Endothelial cell of umbilical vein (primary cell): Measurements from ENCODE around the gene HNRNPH2. TPM values are rescaled to one million over a fixed set of nuclear protein-coding genes. Genes with fewer than 3 reads are reported as not detected.

Experiments used
- BruUV-seq: library from RNA; stranded (reverse); fragments of 400-500 nt; replicated peaks from 2 replicates; lab custom pipeline; 2021; lab: Mats Ljungman, UMichigan
- CTCF ChIA-PET: fragments of 300-600, 350-600 bp; sonication (Branson Sonifier 250); formaldehyde crosslinking; loops from one replicate; lab custom pipeline; 2021; ENCODE audit warnings: antibody characterized with exemption, inconsistent platforms; lab: Charles Lee
- POLR2A ChIA-PET: fragments of 300-600, 350-600 bp; sonication (Branson Sonifier 250); formaldehyde crosslinking; loops from one replicate; lab custom pipeline; 2021; ENCODE audit warnings: antibody characterized with exemption, inconsistent platforms; lab: Charles Lee
- DNase-seq: peaks from one replicate; pipeline ENCODE4 v3.0.0-alpha.2; 2011; ENCODE audit warnings: low read depth, low spot score
- FAIRE-seq: peaks from 2 replicates; lab custom pipeline; 2011; peaks lifted over from hg19 to GRCh38; lab: Jason Lieb, UNC
- H2AFZ ChIP-seq: 2 replicates; pipeline ENCODE4 v1.6.0; 2012; ENCODE audit warnings: low read depth, low read length, control low read depth, inconsistent platforms
- H3K27ac ChIP-seq: 2 replicates; pipeline ENCODE4 v1.5.1; 2011; ENCODE audit warnings: low read depth, mild to moderate bottlenecking, control low read depth, low read length, moderate library complexity; ENCODE audit not compliant: insufficient read depth
- H3K27me3 ChIP-seq, 2 experiments: 2 replicates each; pipeline versions ENCODE4 v1.6.0 to v1.6.1; 2011; ENCODE audit warnings: low read length in 2 of 2, mixed read lengths in 1 of 2; ENCODE audit not compliant: control insufficient read depth in 2 of 2, insufficient read depth in 2 of 2
- H3K36me3 ChIP-seq, 2 experiments: 2 replicates in 1 of 2; 3 replicates in 1 of 2; pipeline ENCODE4 v1.5.1; 2011; ENCODE audit warnings: low read length in 2 of 2, mild to moderate bottlenecking in 1 of 2, moderate library complexity in 1 of 2; ENCODE audit not compliant: control insufficient read depth in 2 of 2, insufficient read depth in 2 of 2; ENCODE audit errors: extremely low read depth in 1 of 2
- H3K4me1 ChIP-seq: 3 replicates; pipeline ENCODE4 v1.5.1; 2011; ENCODE audit warnings: mild to moderate bottlenecking, low read length; ENCODE audit not compliant: control insufficient read depth, insufficient read depth; ENCODE audit errors: extremely low read depth
- H3K4me2 ChIP-seq: 2 replicates; pipeline ENCODE4 v1.6.1; 2011; ENCODE audit warnings: low read length, control low read depth, mixed read lengths; ENCODE audit not compliant: insufficient read depth
- H3K4me3 ChIP-seq, 3 experiments: fragments of 200-600 bp in 1 of 3; sonication (generic), shearing (Covaris generic) in 1 of 3; replicated peaks in 1 of 3; 2 replicates each; pipeline ENCODE4 v1.5.1; 2011 to 2016; ENCODE audit warnings: control low read depth in 3 of 3, low read length in 3 of 3, mild to moderate bottlenecking in 2 of 3, inconsistent platforms in 1 of 3, low read depth in 1 of 3, moderate library complexity in 1 of 3; ENCODE audit not compliant: insufficient read depth in 1 of 3
- H3K79me2 ChIP-seq: 2 replicates; pipeline ENCODE4 v1.6.0; 2012; ENCODE audit warnings: low read length, inconsistent platforms; ENCODE audit not compliant: control insufficient read depth, insufficient read depth
- H3K9ac ChIP-seq: replicated peaks from 2 replicates; pipeline ENCODE3; 2011; ENCODE audit warnings: low read length, control low read depth; ENCODE audit not compliant: insufficient read depth; ENCODE audit errors: extremely low read depth
- H3K9me1 ChIP-seq: replicated peaks from 3 replicates; pipeline ENCODE4 v1.6.0; 2011; ENCODE audit warnings: mild to moderate bottlenecking, low read length; ENCODE audit not compliant: control insufficient read depth, insufficient read depth; ENCODE audit errors: extremely low read depth
- H3K9me3 ChIP-seq: replicated peaks from 2 replicates; pipeline ENCODE4 v1.5.1; 2012; ENCODE audit warnings: low read length, inconsistent platforms; ENCODE audit not compliant: control insufficient read depth, insufficient read depth
- H4K20me1 ChIP-seq: replicated peaks from 2 replicates; pipeline ENCODE3; 2011; ENCODE audit warnings: mild to moderate bottlenecking, low read length; ENCODE audit not compliant: control insufficient read depth, insufficient read depth; ENCODE audit errors: extremely low read depth
- CTCF ChIP-seq, 2 donors: IDR thresholded peaks; 1 replicate in 1 of 2; 2 replicates in 1 of 2; pipeline ENCODE4 v1.5.1; 2011; ENCODE audit warnings: low read length in 2 of 2, mild to moderate bottlenecking in 2 of 2, moderate library complexity in 2 of 2, control low read depth in 1 of 2, inconsistent platforms in 1 of 2, low read depth in 1 of 2; ENCODE audit not compliant: insufficient read depth in 1 of 2; ENCODE audit errors: extremely low read depth in 1 of 2
- EZH2 ChIP-seq: IDR thresholded peaks from 2 replicates; pipeline ENCODE4 v1.6.1; 2012; ENCODE audit warnings: borderline replicate concordance, low read depth, mild to moderate bottlenecking, moderate library complexity, low read length, inconsistent platforms; ENCODE audit not compliant: severe bottlenecking
- FOS ChIP-seq: IDR thresholded peaks from 2 replicates; pipeline ENCODE4 v1.6.1; 2011; ENCODE audit warnings: mild to moderate bottlenecking, low read length, moderate library complexity, borderline replicate concordance; ENCODE audit not compliant: insufficient read depth
- GATA2 ChIP-seq: IDR thresholded peaks from 2 replicates; pipeline ENCODE4 v1.7.0; 2011; ENCODE audit warnings: low read depth, mild to moderate bottlenecking, moderate library complexity, mixed read lengths, low read length; ENCODE audit not compliant: insufficient read length, insufficient read depth
- JUN ChIP-seq: IDR thresholded peaks from 2 replicates; pipeline ENCODE4 v1.6.1; 2011; ENCODE audit warnings: borderline replicate concordance, low read depth; ENCODE audit not compliant: insufficient read length, insufficient read depth
- MAX ChIP-seq: IDR thresholded peaks from 2 replicates; pipeline ENCODE4 v1.6.1; 2011; ENCODE audit not compliant: insufficient read depth, insufficient read length
- MYC ChIP-seq: IDR thresholded peaks from one replicate; pipeline ENCODE4 v1.6.1; 2011; ENCODE audit warnings: mild to moderate bottlenecking, low read depth, low read length
- POLR2AphosphoS5 ChIP-seq: IDR thresholded peaks from 2 replicates; pipeline ENCODE4 v1.6.1; 2012; ENCODE audit warnings: low read depth, mild to moderate bottlenecking, control low read depth, low read length, moderate library complexity; ENCODE audit not compliant: insufficient read depth
- dilution Hi-C: fragments of 300-500 bp; cut with MboI; formaldehyde crosslinking; loops from one replicate; pipeline ENCODE4 v1.15.0; 2019; ENCODE audit warnings: low sequenced_read_pairs; ENCODE audit not compliant: extremely low pct_ligation_motif_present
- intact Hi-C: fragments of 100-400 bp; cut with micrococcal nuclease; formaldehyde crosslinking; loops from one replicate; pipeline ENCODE4 v1.10.0; 2022
- polyA plus RNA-seq, 4 experiments: library from polyadenylated mRNA; depleted of rRNA in 3 of 4; stranded (reverse) in 3 of 4; unstranded in 1 of 4; fragments of >200 nt; gene quantifications; 2 replicates each; pipeline versions ENCODE4 v1.2.1 to v1.2.3, GENCODE V29; 2011 to 2012; ENCODE audit warnings: missing spikeins in 1 of 4
- total RNA-seq: library from RNA; stranded (reverse); gene quantifications from 2 replicates; pipeline ENCODE4 v1.2.3, GENCODE V29; 2021

HNRNPH2 gene
- total and polyA plus RNA-seq, 2 donors (not counting 3 experiments of a cell fraction or from before 2014, with no cell fraction given) = 29.3 to 59.1 TPM

- Histone ChIP-seq H3K9me3 (no peaks in the 10 kb centered on the region), H3K4me1 (peaks cover 10% of the 10 kb centered on the region), H2AFZ (no peak overlapping the region), H3K27ac (no peak overlapping the region), H3K4me3 (no peak overlapping the region), H3K4me2 (no peak overlapping the region), H3K79me2 (peaks cover 10% of the 10 kb centered on the region), H3K27me3 (no peaks in the 10 kb centered on the region), H3K9ac (no peak overlapping the region), H4K20me1 (no peaks in the 10 kb centered on the region), H3K36me3 (peaks cover 0 to 4% of the 10 kb centered on the region in 2 experiments), H3K9me1 (no peaks in the 10 kb centered on the region)
- ChIA-PET CTCF (no interaction called here), POLR2A (no interaction called here)
- dilution Hi-C loops (no loop called here), intact Hi-C loops (no loop called here)
- DNase-seq (peak; percentile 45), FAIRE-seq (no peak)
- no peak for TF ChIP-seq CTCF (IDR thresholded peaks at IDR 0.05; ENCODE audit: extremely low read depth in 1 of 2, insufficient read depth in 1 of 2, low read depth in 1 of 2, low read length in 2 of 2)
- TF ChIP-seq FOS = no peak
- TF ChIP-seq EZH2 = no peak
- TF ChIP-seq MYC = no peak
- no peak for TF ChIP-seq JUN
- no peak for TF ChIP-seq MAX
- no peak for TF ChIP-seq GATA2
- no peak for TF ChIP-seq POLR2AphosphoS5
- TSS peak; percentile 18 for BruUV-seq
These were observed 10.2 kb upstream of the HNRNPH2 start for GRCh38 chrX:101397779-101398178.
